ENCODE results near the gene RPN1.
"Not testable (repeated sequence)": the region's sequence is repeated elsewhere in the genome, so short reads cannot be mapped to it uniquely, and the experiment has no call there.

RPN1 gene

GRCh38 chr3:128650096-128651050 lies at the start of gene RPN1:
RPN1 (minus strand) TSS chr3:128650818; CDS start chr3:128650800, 18 bp downstream.
- DNase-seq: peak; percentile 97

GRCh38 chr3:128698211-128699047 lies 47.8 kb upstream of the RPN1 start:
- DNase-seq: peak; percentile 46

- DNase-seq: no peak
These were observed 46.7 kb upstream of the RPN1 start for GRCh38 chr3:128697341-128697740.

GRCh38 chr3:128693696-128694095 lies 43.1 kb upstream of the RPN1 start:
- DNase-seq: no peak

GRCh38 chr3:128689060-128689459 lies 38.4 kb upstream of the RPN1 start:
- DNase-seq: no peak

- no peak for DNase-seq
These were observed 35.8 kb upstream of the RPN1 start for GRCh38 chr3:128686465-128686864.

- no peak for DNase-seq
These were observed 34.5 kb upstream of the RPN1 start for GRCh38 chr3:128684986-128685726.

- DNase-seq: no peak
These were observed 33.3 kb upstream of the RPN1 start for GRCh38 chr3:128683957-128684356.

GRCh38 chr3:128681369-128681829 lies 30.8 kb upstream of the RPN1 start:
- no peak for DNase-seq

GRCh38 chr3:128680603-128681368 lies 30.2 kb upstream of the RPN1 start:
- peak; percentile 100 for DNase-seq

- DNase-seq: no peak
These were observed 28.7 kb upstream of the RPN1 start for GRCh38 chr3:128679338-128679737.

- DNase-seq: not testable (repeated sequence)
These were observed 25.2 kb upstream of the RPN1 start for GRCh38 chr3:128675802-128676201.

- DNase-seq: no peak
These were observed 23.7 kb upstream of the RPN1 start for GRCh38 chr3:128674161-128674784.

- no peak for DNase-seq
These were observed 17.0 kb upstream of the RPN1 start for GRCh38 chr3:128667641-128668040.

GRCh38 chr3:128665362-128666021 lies 14.9 kb upstream of the RPN1 start:
- no peak for DNase-seq

GRCh38 chr3:128663151-128663550 lies 12.5 kb upstream of the RPN1 start:
- DNase-seq: no peak

GRCh38 chr3:128655531-128655930 lies 4.9 kb upstream of the RPN1 start:
- no peak for DNase-seq

- DNase-seq: not testable (repeated sequence)
These were observed 3.6 kb upstream of the RPN1 start for GRCh38 chr3:128653993-128654805.

- DNase-seq: not testable (repeated sequence)
These were observed 2.9 kb upstream of the RPN1 start for GRCh38 chr3:128653383-128653992.
